Astrocyte (in vitro differentiated cells and primary cell): ENCODE results near the gene CRADD. TPM values are rescaled to one million over a fixed set of nuclear protein-coding genes. Genes with fewer than 3 reads are reported as not detected.
A peak's percentile ranks its signal among the peaks of the same experiment; 100 is the strongest.

Source experiments
- DNase-seq: peaks from one replicate; pipeline ENCODE4 v3.0.0-alpha.2; 2010; ENCODE audit warnings: low read depth
- FAIRE-seq: peaks from 2 replicates; lab custom pipeline; 2011; peaks lifted over from hg19 to GRCh38; lab: Jason Lieb, UNC
- H2AFZ ChIP-seq: 2 replicates; pipeline ENCODE4 v1.6.0; 2012; ENCODE audit warnings: low read depth, low read length, inconsistent platforms
- H3K27ac ChIP-seq: 2 replicates; pipeline ENCODE4 v1.5.1; 2011; ENCODE audit warnings: low read depth, low read length, inconsistent platforms
- H3K27me3 ChIP-seq: 2 replicates; pipeline ENCODE4 v1.6.0; 2011; ENCODE audit warnings: low read length, inconsistent platforms; ENCODE audit not compliant: insufficient read depth
- H3K36me3 ChIP-seq: 2 replicates; pipeline ENCODE4 v1.5.1; 2011; ENCODE audit warnings: low read length, inconsistent platforms; ENCODE audit not compliant: insufficient read depth
- H3K4me1 ChIP-seq: 2 replicates; pipeline ENCODE4 v1.5.1; 2011; ENCODE audit warnings: low read length, inconsistent platforms; ENCODE audit not compliant: insufficient read depth
- H3K4me2 ChIP-seq: 2 replicates; pipeline ENCODE4 v1.6.0; 2012; ENCODE audit warnings: low read length, inconsistent platforms
- H3K4me3 ChIP-seq: 2 replicates; pipeline ENCODE4 v1.5.1; 2011; ENCODE audit warnings: low read depth, mild to moderate bottlenecking, low read length, inconsistent platforms; ENCODE audit not compliant: insufficient read depth
- H3K79me2 ChIP-seq: 2 replicates; pipeline ENCODE4 v1.6.0; 2012; ENCODE audit warnings: mild to moderate bottlenecking, low read length, inconsistent platforms; ENCODE audit not compliant: insufficient read depth
- H3K9ac ChIP-seq: 2 replicates; pipeline ENCODE4 v1.6.0; 2012; ENCODE audit warnings: mild to moderate bottlenecking, low read length, inconsistent platforms
- H3K9me3 ChIP-seq: 2 replicates; pipeline ENCODE4 v1.5.1; 2012; ENCODE audit warnings: low read depth, mild to moderate bottlenecking, low read length, inconsistent platforms; ENCODE audit not compliant: insufficient read depth
- H4K20me1 ChIP-seq: 2 replicates; pipeline ENCODE4 v1.6.0; 2012; ENCODE audit warnings: low read length, inconsistent platforms; ENCODE audit not compliant: insufficient read depth
- H3K27ac Mint-ChIP-seq: one replicate; pipeline ENCODE4 v1.8.0; 2021; ENCODE audit warnings: mild to moderate bottlenecking, mixed read lengths; ENCODE audit not compliant: unreplicated experiment
- H3K27me3 Mint-ChIP-seq: one replicate; pipeline ENCODE4 v1.8.0; 2021; ENCODE audit warnings: low read depth, mixed read lengths; ENCODE audit not compliant: unreplicated experiment
- H3K36me3 Mint-ChIP-seq: one replicate; pipeline ENCODE4 v1.8.0; 2021; ENCODE audit warnings: low read depth, mixed read lengths; ENCODE audit not compliant: unreplicated experiment
- H3K4me1 Mint-ChIP-seq: one replicate; pipeline ENCODE4 v1.8.0; 2021; ENCODE audit warnings: low read depth, mixed read lengths; ENCODE audit not compliant: unreplicated experiment
- H3K4me3 Mint-ChIP-seq: one replicate; pipeline ENCODE4 v1.8.0; 2021; ENCODE audit warnings: mild to moderate bottlenecking, moderate library complexity, mixed read lengths; ENCODE audit not compliant: unreplicated experiment
- H3K9me3 Mint-ChIP-seq: one replicate; pipeline ENCODE4 v1.8.0; 2021; ENCODE audit warnings: mild to moderate bottlenecking, mixed read lengths; ENCODE audit not compliant: unreplicated experiment
- CTCF ChIP-seq: IDR thresholded peaks from 2 replicates; pipeline ENCODE4 v1.5.1; 2011; ENCODE audit warnings: low read depth, mild to moderate bottlenecking, inconsistent platforms, low read length, moderate library complexity; ENCODE audit not compliant: insufficient read depth
- EZH2 ChIP-seq: IDR thresholded peaks from 2 replicates; pipeline ENCODE4 v1.6.1; 2012; ENCODE audit warnings: mild to moderate bottlenecking, low read length, inconsistent platforms; ENCODE audit not compliant: insufficient read depth
- total RNA-seq: library from RNA; stranded (reverse); gene quantifications from 2 replicates; pipeline ENCODE4 v1.2.1, GENCODE V29; 2021

CRADD gene
- total RNA-seq, 1 donor from 2014 or later = 8.8 TPM

DNA sequence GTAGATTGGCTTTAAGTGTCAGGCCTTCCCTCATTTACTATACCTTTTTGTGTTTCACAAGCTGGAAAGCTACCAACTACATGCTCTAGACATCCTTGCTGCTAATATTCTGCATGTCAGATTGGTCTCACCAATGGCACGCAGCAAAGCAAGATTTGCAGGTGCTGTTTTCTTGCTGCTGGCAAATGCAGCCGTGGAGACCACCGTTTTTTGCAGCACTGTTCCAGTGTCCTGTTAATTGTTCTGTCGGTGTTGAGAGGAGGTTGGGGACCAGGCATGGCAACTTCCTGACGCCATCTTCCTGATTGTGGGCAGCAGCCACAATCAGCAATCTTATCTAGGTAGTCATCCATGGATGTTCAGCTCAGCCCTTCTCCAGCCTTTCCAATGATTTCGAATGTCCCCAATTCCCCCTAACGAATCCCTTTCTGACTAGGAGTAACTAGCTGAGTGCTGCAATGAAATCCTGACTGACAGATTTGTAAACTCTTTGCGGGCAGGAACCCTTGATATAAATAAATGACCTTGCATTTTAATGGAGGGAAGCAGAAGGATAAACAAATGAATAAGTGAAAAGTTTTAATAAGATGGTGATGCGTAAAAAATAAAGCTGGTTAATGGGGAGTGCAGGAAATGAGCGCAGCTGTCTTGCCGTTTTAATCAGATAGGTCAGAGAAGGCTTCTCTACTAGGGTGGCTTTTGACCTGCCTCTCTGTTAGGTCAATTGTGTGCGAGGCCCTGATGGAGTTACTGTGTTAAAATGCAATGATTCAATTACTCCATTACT lies 574 bp upstream of the CRADD start:
- peak overlapping the region; percentile 98 for H3K27ac ChIP-seq
- Mint-ChIP-seq H3K36me3 (no peaks in the 10 kb centered on the region), H3K4me3 (peak overlapping the region; percentile 93)

GRCh38 chr12:93678779-93679178 lies 1.6 kb downstream of the CRADD start:
- Mint-ChIP-seq H3K27ac (no peak overlapping the region), H3K36me3 (no peaks in the 10 kb centered on the region), H3K27me3 (no peaks in the 10 kb centered on the region), H3K4me3 (peak overlapping the region; percentile 93), H3K9me3 (peaks cover 3% of the 10 kb centered on the region), H3K4me1 (peaks cover 7% of the 10 kb centered on the region)
- Histone ChIP-seq H3K9ac (no peak overlapping the region), H3K27me3 (no peaks in the 10 kb centered on the region), H2AFZ (no peak overlapping the region), H4K20me1 (no peaks in the 10 kb centered on the region), H3K4me3 (no peak overlapping the region), H3K4me1 (peaks cover 8% of the 10 kb centered on the region), H3K36me3 (no peaks in the 10 kb centered on the region), H3K27ac (no peak overlapping the region), H3K79me2 (no peaks in the 10 kb centered on the region), H3K4me2 (peak overlapping the region; percentile 87), H3K9me3 (no peaks in the 10 kb centered on the region)
- no peak for FAIRE-seq
- no peak for DNase-seq
- no peak for TF ChIP-seq CTCF

More for the DNA sequence above, 574 bp upstream of the CRADD start:
- Histone ChIP-seq H3K4me3 (peak overlapping the region; percentile 80), H3K27me3 (no peaks in the 10 kb centered on the region), H3K79me2 (no peaks in the 10 kb centered on the region), H2AFZ (peak overlapping the region; percentile 99), H3K4me1 (peaks cover 8% of the 10 kb centered on the region), H4K20me1 (no peaks in the 10 kb centered on the region), H3K9ac (peak overlapping the region; percentile 95), H3K36me3 (no peaks in the 10 kb centered on the region), H3K4me2 (peak overlapping the region; percentile 87), H3K9me3 (no peaks in the 10 kb centered on the region)
- H3K27me3 Mint-ChIP-seq = no peaks in the 10 kb centered on the region
- no peaks in the 10 kb centered on the region for H3K9me3 Mint-ChIP-seq
- DNase-seq (no peak), FAIRE-seq (no peak)
- peaks cover 7% of the 10 kb centered on the region for H3K4me1 Mint-ChIP-seq
- peak overlapping the region; percentile 98 for H3K27ac Mint-ChIP-seq
- TF ChIP-seq CTCF (no peak), EZH2 (no peak)

- H2AFZ ChIP-seq = no peak overlapping the region
- no peak overlapping the region for H3K4me2 ChIP-seq
- H3K4me1 ChIP-seq = peaks cover 8% of the 10 kb centered on the region
- H4K20me1 ChIP-seq = no peaks in the 10 kb centered on the region
- H3K9ac ChIP-seq = no peak overlapping the region
- Mint-ChIP-seq H3K9me3 (peaks cover 3% of the 10 kb centered on the region), H3K4me3 (no peak overlapping the region), H3K4me1 (peaks cover 7% of the 10 kb centered on the region), H3K27me3 (no peaks in the 10 kb centered on the region), H3K27ac (no peak overlapping the region), H3K36me3 (no peaks in the 10 kb centered on the region)
- H3K4me3 ChIP-seq = no peak overlapping the region
- no peaks in the 10 kb centered on the region for H3K9me3 ChIP-seq
- DNase-seq (no peak), FAIRE-seq (no peak)
- no peaks in the 10 kb centered on the region for H3K36me3 ChIP-seq
- H3K27ac ChIP-seq = no peak overlapping the region
- no peaks in the 10 kb centered on the region for H3K27me3 ChIP-seq
- no peaks in the 10 kb centered on the region for H3K79me2 ChIP-seq
- TF ChIP-seq CTCF = no peak
- TF ChIP-seq EZH2 = no peak
These were observed 2.2 kb downstream of the CRADD start for GRCh38 chr12:93679308-93679925.
